H1 (cell line): Measurements from ENCODE around the gene FECH. TPM values are rescaled to one million over a fixed set of nuclear protein-coding genes. Genes with fewer than 3 reads are reported as not detected.

Experiments
- ATF3 ChIP-seq: IDR thresholded peaks from 2 replicates; pipeline ENCODE4 v1.6.1; 2011; ENCODE audit warnings: low read depth, mild to moderate bottlenecking, low read length; ENCODE audit not compliant: insufficient read depth
- BCL11A ChIP-seq, 2 experiments: IDR thresholded peaks; one replicate each; pipeline ENCODE4 v1.6.1; 2011; ENCODE audit warnings: low read depth in 2 of 2, low read length in 2 of 2, mild to moderate bottlenecking in 2 of 2
- RNF2 ChIP-seq: fragments of 200-900, 300-1000 bp; sonication (generic); IDR thresholded peaks from 2 replicates; pipeline ENCODE4 v1.7.1; 2016; ENCODE audit warnings: borderline replicate concordance, low read depth, mild to moderate bottlenecking, antibody characterized with exemption, low read length; ENCODE audit not compliant: poor library complexity, severe bottlenecking; ENCODE audit errors: missing control alignments
- TEAD4 ChIP-seq: IDR thresholded peaks from 2 replicates; pipeline ENCODE4 v1.6.1; 2012; ENCODE audit warnings: low read depth, low read length, inconsistent platforms, mixed read lengths
- polyA plus RNA-seq, 7 experiments: library from polyadenylated mRNA; depleted of rRNA in 3 of 7; stranded (reverse) in 5 of 7; unstranded in 2 of 7; fragments of >200 nt in 5 of 7; fragments of 200-250 nt in 2 of 7; gene quantifications; 1 replicate in 5 of 7; 2 replicates in 1 of 7; 4 replicates in 1 of 7; pipeline versions ENCODE4 v1.2.1 to v1.2.3, GENCODE V29; 2011 to 2013; ENCODE audit warnings: missing spikeins in 2 of 7, mixed read lengths in 2 of 7
- total RNA-seq: library from RNA; stranded (reverse); fragmentation: NEBNext Ultra II Directional; extraction: Animal tissue kit (Norgen Biotek cat#: 25700); gene quantifications from 2 replicates; pipeline ENCODE4 v1.2.1, GENCODE V29; 2021

Gene FECH
- total and polyA plus RNA-seq, 2 of the 8 experiments (the other 6 are each of a cell fraction or from before 2014, with no cell fraction given), result 13.1 to 26.6 TPM

- TF ChIP-seq RNF2, result no peak
- TF ChIP-seq BCL11A (IDR thresholded peaks at IDR 0.05; ENCODE audit: low read depth in 2 of 2, low read length in 2 of 2), result no peak
- no peak for TF ChIP-seq ATF3
- TF ChIP-seq TEAD4, result no peak
These were observed 16.3 kb downstream of the FECH start (continued) for GRCh38 chr18:57570162-57570561.
